ENCODE results near the gene OLFML1.

Gene OLFML1

GRCh38 chr11:7518811-7519562, 33.7 kb downstream of the OLFML1 start:
- no peak for DNase-seq (ENCODE audit: extremely low spot score)
- ChIA-PET POLR2A (no interaction called here), CTCF (no interaction called here)
- TF ChIP-seq BHLHE40 (IDR thresholded peaks at IDR 0.05; ENCODE audit: borderline replicate concordance) (no peak), L3MBTL2 (conservative IDR thresholded peaks at IDR 0.05) (no peak), FOXA1 (IDR thresholded peaks at IDR 0.05) (no peak), CTBP1 (IDR thresholded peaks at IDR 0.05; ENCODE audit: borderline replicate concordance) (no peak), SUZ12 (IDR thresholded peaks at IDR 0.05) (no peak)

GRCh38 chr11:7520011-7520942, 35.0 kb downstream of the OLFML1 start:
- no peak for TF ChIP-seq CTBP1 (IDR thresholded peaks at IDR 0.05; ENCODE audit: borderline replicate concordance)
- no peak for TF ChIP-seq ZNF384 (IDR thresholded peaks at IDR 0.05)
- no peak for TF ChIP-seq TARDBP (IDR thresholded peaks at IDR 0.05)
- no peak for TF ChIP-seq LEF1 (IDR thresholded peaks at IDR 0.05; ENCODE audit: borderline replicate concordance)
- no peak for TF ChIP-seq BHLHE40 (IDR thresholded peaks at IDR 0.05; ENCODE audit: borderline replicate concordance)
- TF ChIP-seq HDGF (IDR thresholded peaks at IDR 0.05; ENCODE audit: borderline replicate concordance), result no peak
- TF ChIP-seq, protein P1, sequence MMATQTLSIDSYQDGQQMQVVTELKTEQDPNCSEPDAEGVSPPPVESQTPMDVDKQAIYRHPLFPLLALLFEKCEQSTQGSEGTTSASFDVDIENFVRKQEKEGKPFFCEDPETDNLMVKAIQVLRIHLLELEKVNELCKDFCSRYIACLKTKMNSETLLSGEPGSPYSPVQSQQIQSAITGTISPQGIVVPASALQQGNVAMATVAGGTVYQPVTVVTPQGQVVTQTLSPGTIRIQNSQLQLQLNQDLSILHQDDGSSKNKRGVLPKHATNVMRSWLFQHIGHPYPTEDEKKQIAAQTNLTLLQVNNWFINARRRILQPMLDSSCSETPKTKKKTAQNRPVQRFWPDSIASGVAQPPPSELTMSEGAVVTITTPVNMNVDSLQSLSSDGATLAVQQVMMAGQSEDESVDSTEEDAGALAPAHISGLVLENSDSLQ (IDR thresholded peaks at IDR 0.05), result no peak
- TF ChIP-seq FOXM1 (IDR thresholded peaks at IDR 0.05; ENCODE audit: borderline replicate concordance), result no peak
- TF ChIP-seq FOXK2 (IDR thresholded peaks at IDR 0.05), result no peak
- TF ChIP-seq FOXA1 (IDR thresholded peaks at IDR 0.05), result no peak
- TF ChIP-seq SUZ12 (IDR thresholded peaks at IDR 0.05), result no peak
- no peak for TF ChIP-seq ELF4 (IDR thresholded peaks at IDR 0.05)
- ChIA-PET CTCF (interaction anchor here (0.7 kb wide), 1 partner anchor 9 kb away, joined by 3 read pairs; no protein-coding TSS in a partner anchor), POLR2A (no interaction called here)
- DNase-seq (ENCODE audit: extremely low spot score), result no peak

DNA sequence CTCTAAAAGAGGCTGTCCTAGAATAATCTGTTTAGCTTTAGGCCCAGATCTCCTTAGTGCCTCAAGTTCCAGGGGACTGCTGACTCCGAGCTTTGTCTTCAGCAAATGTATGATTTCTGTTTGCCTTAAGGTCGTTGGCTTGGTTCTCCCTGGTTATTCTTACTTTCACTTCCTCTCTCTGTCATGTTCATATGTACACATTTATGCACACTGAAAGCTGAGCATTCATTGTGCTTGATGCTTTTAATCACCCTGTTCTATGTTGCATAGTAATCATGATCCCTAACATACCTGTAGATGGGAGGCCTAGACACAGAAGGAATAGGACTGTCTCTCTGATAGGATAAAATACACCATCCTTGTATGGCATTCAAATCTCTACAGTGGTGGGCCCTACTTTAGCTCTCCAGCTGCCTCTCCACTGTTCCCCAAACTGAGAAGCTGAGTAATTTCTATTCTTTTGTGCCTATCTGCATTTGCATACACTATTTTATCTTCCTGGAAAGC, 35.7 kb downstream of the OLFML1 start:
- POLR2A ChIA-PET, result no interaction called here
- no peak for DNase-seq (ENCODE audit: extremely low spot score)
- no peak for TF ChIP-seq ELF4 (IDR thresholded peaks at IDR 0.05)
- no peak for TF ChIP-seq TARDBP (IDR thresholded peaks at IDR 0.05)
- CTCF ChIA-PET, result interaction anchor here (0.7 kb wide), 1 partner anchor 9 kb away, joined by 3 read pairs; no protein-coding TSS in a partner anchor

- POLR2A ChIA-PET, result no interaction called here
- DNase-seq (ENCODE audit: extremely low spot score), result no peak
- TF ChIP-seq HDGF (IDR thresholded peaks at IDR 0.05; ENCODE audit: borderline replicate concordance), result no peak
- TF ChIP-seq, protein P1 (IDR thresholded peaks at IDR 0.05), result no peak
- CTCF ChIA-PET, result interaction anchor here (0.9 kb wide), 1 partner anchor 52 kb away, joined by 6 read pairs; no protein-coding TSS in a partner anchor
Observed at GRCh38 chr11:7522121-7522520, 36.8 kb downstream of the OLFML1 start.

DNA sequence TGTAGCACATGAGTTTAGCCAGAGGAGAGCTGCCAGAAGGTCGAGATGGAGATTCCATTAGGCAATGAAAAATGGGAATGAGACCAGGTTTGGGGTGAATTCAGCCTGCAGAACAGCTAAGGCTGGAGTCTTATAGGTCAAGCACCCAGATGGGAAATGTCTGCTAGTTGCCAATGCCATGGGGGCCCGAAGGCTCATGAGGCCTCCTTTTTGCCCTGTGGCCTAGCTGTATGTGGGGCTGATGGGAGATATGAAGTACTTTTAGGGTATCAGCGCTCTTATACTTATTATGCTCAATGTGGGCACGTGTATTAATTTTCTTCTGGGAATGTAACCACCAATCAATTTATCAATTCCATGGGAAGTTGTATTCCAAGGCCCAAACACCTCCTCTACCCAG, 37.2 kb downstream of the OLFML1 start:
- DNase-seq (ENCODE audit: extremely low spot score), result no peak
- no peak for TF ChIP-seq FOXK2 (IDR thresholded peaks at IDR 0.05)
- no peak for TF ChIP-seq HDGF (IDR thresholded peaks at IDR 0.05; ENCODE audit: borderline replicate concordance)
- TF ChIP-seq ZNF384 (IDR thresholded peaks at IDR 0.05), result no peak
- TF ChIP-seq FOXA1 (IDR thresholded peaks at IDR 0.05), result no peak
- TF ChIP-seq, protein P1 (IDR thresholded peaks at IDR 0.05), result no peak
- no peak for TF ChIP-seq ARNT (IDR thresholded peaks at IDR 0.05)
- no peak for TF ChIP-seq NFRKB (IDR thresholded peaks at IDR 0.05)
- no peak for TF ChIP-seq ELF4 (IDR thresholded peaks at IDR 0.05)
- CTCF ChIA-PET, result interaction anchor here (0.9 kb wide), 1 partner anchor 52 kb away, joined by 6 read pairs; no protein-coding TSS in a partner anchor
- POLR2A ChIA-PET, result no interaction called here

DNA sequence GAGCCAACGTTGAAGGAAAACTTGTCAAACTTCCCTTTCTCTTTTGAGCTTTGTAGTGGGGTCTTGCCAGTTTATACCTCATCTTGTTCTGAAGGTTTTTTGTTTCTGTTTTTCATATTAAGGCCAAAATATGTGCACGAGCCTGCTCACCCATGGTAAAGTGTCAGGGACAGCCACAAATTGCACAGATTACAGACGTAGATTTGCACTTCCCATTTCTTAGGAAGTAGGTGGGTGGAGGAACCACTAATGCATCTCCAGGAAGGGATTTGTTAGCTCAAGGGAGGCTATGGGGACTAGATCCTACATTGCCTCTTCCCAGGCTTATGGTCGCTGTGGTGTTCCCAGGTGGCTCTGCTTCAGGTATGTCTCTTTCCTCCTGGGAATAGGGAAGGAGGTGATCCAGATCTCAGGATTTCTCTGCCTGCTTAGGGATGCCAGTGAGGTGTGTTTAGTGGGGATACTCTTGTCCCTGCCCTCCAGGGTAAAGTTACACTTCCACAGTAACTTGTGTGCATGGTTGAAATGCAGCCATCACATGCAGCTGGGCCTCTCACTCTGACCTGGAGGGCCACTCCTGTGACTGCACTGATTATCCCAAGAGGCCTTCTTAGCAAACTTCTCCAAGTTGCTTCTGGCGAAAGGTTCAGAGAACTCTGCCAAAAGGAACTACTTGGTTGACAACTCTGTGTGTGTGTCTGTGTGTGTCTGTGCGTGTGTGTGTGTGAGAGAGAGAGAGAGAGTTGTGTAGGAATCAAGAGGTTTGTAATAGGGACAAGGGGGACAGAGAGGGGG, 38.3 kb downstream of the OLFML1 start:
- CTCF ChIA-PET, result no interaction called here
- no peak for DNase-seq (ENCODE audit: extremely low spot score)
- POLR2A ChIA-PET, result no interaction called here
- TF ChIP-seq TARDBP (IDR thresholded peaks at IDR 0.05), result no peak
- no peak for TF ChIP-seq SUZ12 (IDR thresholded peaks at IDR 0.05)
- no peak for TF ChIP-seq HDGF (IDR thresholded peaks at IDR 0.05; ENCODE audit: borderline replicate concordance)
- TF ChIP-seq ELF4 (IDR thresholded peaks at IDR 0.05), result no peak
- TF ChIP-seq, protein P1 (IDR thresholded peaks at IDR 0.05), result no peak
- no peak for TF ChIP-seq BHLHE40 (IDR thresholded peaks at IDR 0.05; ENCODE audit: borderline replicate concordance)
- TF ChIP-seq L3MBTL2 (conservative IDR thresholded peaks at IDR 0.05), result no peak
- no peak for TF ChIP-seq NFRKB (IDR thresholded peaks at IDR 0.05)
- TF ChIP-seq LEF1 (IDR thresholded peaks at IDR 0.05; ENCODE audit: borderline replicate concordance), result no peak
- no peak for TF ChIP-seq FOXM1 (IDR thresholded peaks at IDR 0.05; ENCODE audit: borderline replicate concordance)
